Measurements from ENCODE around the gene HSPA12B. TPM values are rescaled to one million over a fixed set of nuclear protein-coding genes. Genes with fewer than 3 reads are reported as not detected.

Gene HSPA12B
- total RNA-seq, 1 experiment from 2014 or later: 0.21 TPM

- Histone ChIP-seq H3K4me3 (ENCODE audit: low read depth in 2 of 2, low read length in 2 of 2) (peak overlapping the region in 1 of 2 experiments; percentile 97; a peak in 2 of 4 replicates), H3K9me3 (ENCODE audit: control insufficient read depth, insufficient read depth, low read depth, low read length) (no peaks in the 10 kb centered on the region), H3K36me3 (ENCODE audit: control insufficient read depth, insufficient read depth, low read length) (peaks cover 10% of the 10 kb centered on the region), H3K27me3 (ENCODE audit: control insufficient read depth, insufficient read depth, low read length) (no peaks in the 10 kb centered on the region), H3K4me1 (ENCODE audit: control insufficient read depth, insufficient read depth, low read length) (peaks cover 16% of the 10 kb centered on the region), H3K27ac (ENCODE audit: low read length) (peak overlapping the region; percentile 97)
- in situ Hi-C loops (cut with HindIII; ENCODE audit: low pct_unique_long_range_greater_than_20kb, low sequenced_read_pairs): no loop called here
- ATAC-seq (no peak), DNase-seq (ENCODE audit: low read depth, low spot score) (no peak)
- ChIA-PET POLR2A (no interaction called here), CTCF (no interaction called here)
- no TSS peak for BruUV-seq (replicated peaks)
- TF ChIP-seq SIN3A (IDR thresholded peaks at IDR 0.05; ENCODE audit: borderline replicate concordance, insufficient read depth, low read depth, low read length) (no peak), TCF7L2 (IDR thresholded peaks at IDR 0.05; ENCODE audit: low read depth, low read length) (no peak), CTCF (IDR thresholded peaks at IDR 0.05) (no peak), POLR2AphosphoS5 (IDR thresholded peaks at IDR 0.05; ENCODE audit: low read depth, low read length) (no peak), REST (IDR thresholded peaks at IDR 0.05; ENCODE audit: insufficient read depth in 1 of 2, low read depth in 2 of 2, low read length in 1 of 2) (no peak)
- intact Hi-C loops (cut with micrococcal nuclease; ENCODE audit: unreplicated experiment): no loop called here
These were observed 66.4 kb downstream of the HSPA12B start for GRCh38 chr20:3798908-3799248.

- in situ Hi-C loops (cut with HindIII; ENCODE audit: low pct_unique_long_range_greater_than_20kb, low sequenced_read_pairs): no loop called here
- Histone ChIP-seq H3K27ac (ENCODE audit: low read length) (no peak overlapping the region), H3K4me1 (ENCODE audit: control insufficient read depth, insufficient read depth, low read length) (peaks cover 20% of the 10 kb centered on the region), H3K9me3 (ENCODE audit: control insufficient read depth, insufficient read depth, low read depth, low read length) (no peaks in the 10 kb centered on the region), H3K36me3 (ENCODE audit: control insufficient read depth, insufficient read depth, low read length) (peaks cover 10% of the 10 kb centered on the region), H3K27me3 (ENCODE audit: control insufficient read depth, insufficient read depth, low read length) (no peaks in the 10 kb centered on the region), H3K4me3 (ENCODE audit: low read depth in 2 of 2, low read length in 2 of 2) (no peak overlapping the region)
- no TSS peak for BruUV-seq (replicated peaks)
- ChIA-PET POLR2A (interaction anchor here (0.6 to 0.9 kb wide), 2 partner anchors 11 to 20 kb away, joined by 3 to 5 read pairs; partner anchors contain the start of gene AP5S1), CTCF (no interaction called here)
- TF ChIP-seq POLR2AphosphoS5 (IDR thresholded peaks at IDR 0.05; ENCODE audit: low read depth, low read length) (no peak), TCF7L2 (IDR thresholded peaks at IDR 0.05; ENCODE audit: low read depth, low read length) (no peak), REST (IDR thresholded peaks at IDR 0.05; ENCODE audit: insufficient read depth in 1 of 2, low read depth in 2 of 2, low read length in 1 of 2) (no peak), SIN3A (IDR thresholded peaks at IDR 0.05; ENCODE audit: borderline replicate concordance, insufficient read depth, low read depth, low read length) (no peak), CTCF (IDR thresholded peaks at IDR 0.05) (no peak)
- intact Hi-C loops (cut with micrococcal nuclease; ENCODE audit: unreplicated experiment): no loop called here
- ATAC-seq (no peak), DNase-seq (ENCODE audit: low read depth, low spot score) (no peak)
These were observed 67.9 kb downstream of the HSPA12B start for GRCh38 chr20:3800256-3800877.
